Stomach (tissue), 9 donors: ENCODE results near the gene C17orf113. TPM values are rescaled to one million over a fixed set of nuclear protein-coding genes. Genes with fewer than 3 reads are reported as not detected.

ENCODE experiments used
- DNase-seq, 2 donors: peaks; one replicate each; pipeline versions ENCODE4 v3.0.0 to v3.0.0-alpha.2; 2013 to 2019
- H3K27ac ChIP-seq, 5 donors: fragments of 200-600 bp in 4 of 5; sonication (generic) in 4 of 5; one replicate each; pipeline ENCODE4 v1.5.1; 2013 to 2019; ENCODE audit warnings: mild to moderate bottlenecking in 1 of 5, moderate library complexity in 1 of 5
- H3K27me3 ChIP-seq, 3 donors: fragments of 200-600 bp; sonication (generic); one replicate each; pipeline ENCODE4 v1.5.1; 2017 to 2019; ENCODE audit warnings: mixed run types in 1 of 3
- H3K36me3 ChIP-seq, 4 donors: fragments of 200-600 bp; sonication (generic); 1 replicate in 3 of 4; 2 replicates in 1 of 4; pipeline ENCODE4 v1.5.1; 2016 to 2019
- H3K4me1 ChIP-seq, 4 donors: fragments of 200-600 bp; sonication (generic); one replicate each; pipeline ENCODE4 v1.5.1; 2016 to 2019
- H3K4me3 ChIP-seq, 4 donors: fragments of 200-600 bp; sonication (generic) in 3 of 4; one replicate each; pipeline ENCODE4 v1.5.1; 2016 to 2019; ENCODE audit warnings: mild to moderate bottlenecking in 1 of 4
- H3K9me3 ChIP-seq, 4 donors: fragments of 200-600 bp; sonication (generic); one replicate each; pipeline ENCODE4 v1.5.1; 2016 to 2019
- EP300 ChIP-seq: sonication (generic); formaldehyde crosslinking; IDR thresholded peaks from one replicate; pipeline ENCODE4 v1.6.1; 2017; ENCODE audit warnings: antibody characterized with exemption
- POLR2A ChIP-seq, 4 donors: fragments of 450-650 bp; IDR thresholded peaks; one replicate each; pipeline ENCODE4 v1.6.1; 2016; ENCODE audit warnings: antibody characterized with exemption in 4 of 4, control low read depth in 2 of 4, mild to moderate bottlenecking in 1 of 4, moderate library complexity in 1 of 4
- POLR2AphosphoS5 ChIP-seq, 3 donors: sonication (generic); formaldehyde crosslinking; IDR thresholded peaks; one replicate each; pipeline ENCODE4 v1.6.1; 2016; ENCODE audit warnings: antibody characterized with exemption in 3 of 3
- WGBS, 5 donors: extraction: QIAGEN DNeasy Blood & Tissue Kit in 3 of 5; methylation state at CpG; one replicate each; pipeline versions ENCODE4 v1.1.5 to v1.1.7; 2013 to 2018; 5-methylcytosine and 5-hydroxymethylcytosine counted together
- intact Hi-C: fragments of 100-400 bp; cut with DNase I; formaldehyde crosslinking; loops from one replicate; pipeline ENCODE4 v1.15.1; 2023; ENCODE audit warnings: low total_unique reads
- polyA plus RNA-seq, 3 donors: library from polyadenylated mRNA; stranded (reverse); fragments of 200-250 nt; gene quantifications; one replicate each; pipeline ENCODE4 v1.2.3, GENCODE V29; 2013
- total RNA-seq, 5 donors: library from RNA; depleted of rRNA; stranded (reverse); fragments of >200 nt; gene quantifications; one replicate each; pipeline versions ENCODE4 v1.1.0 to v1.2.3, GENCODE V29; 2014 to 2016
- TF ChIP-seq, protein P1 (sequence below), 7 experiments: fragments of 450-650 bp in 4 of 7; fragments of 200-600 bp in 3 of 7; sonication (generic) in 3 of 7; IDR thresholded peaks; one replicate each; pipeline ENCODE4 v1.5.1; 2016 to 2019; ENCODE audit warnings: antibody characterized with exemption in 7 of 7, control low read depth in 2 of 7, mild to moderate bottlenecking in 1 of 7
- donor health status: healthy with polysubstance abuse.
- donor health status: Bipolar disorder and iron deficiency.
- donor health status: healthy.

Gene C17orf113
- total and polyA plus RNA-seq, 8 donors: 0.31 to 5.2 (median 1.4) TPM; not detected in 2

DNA sequence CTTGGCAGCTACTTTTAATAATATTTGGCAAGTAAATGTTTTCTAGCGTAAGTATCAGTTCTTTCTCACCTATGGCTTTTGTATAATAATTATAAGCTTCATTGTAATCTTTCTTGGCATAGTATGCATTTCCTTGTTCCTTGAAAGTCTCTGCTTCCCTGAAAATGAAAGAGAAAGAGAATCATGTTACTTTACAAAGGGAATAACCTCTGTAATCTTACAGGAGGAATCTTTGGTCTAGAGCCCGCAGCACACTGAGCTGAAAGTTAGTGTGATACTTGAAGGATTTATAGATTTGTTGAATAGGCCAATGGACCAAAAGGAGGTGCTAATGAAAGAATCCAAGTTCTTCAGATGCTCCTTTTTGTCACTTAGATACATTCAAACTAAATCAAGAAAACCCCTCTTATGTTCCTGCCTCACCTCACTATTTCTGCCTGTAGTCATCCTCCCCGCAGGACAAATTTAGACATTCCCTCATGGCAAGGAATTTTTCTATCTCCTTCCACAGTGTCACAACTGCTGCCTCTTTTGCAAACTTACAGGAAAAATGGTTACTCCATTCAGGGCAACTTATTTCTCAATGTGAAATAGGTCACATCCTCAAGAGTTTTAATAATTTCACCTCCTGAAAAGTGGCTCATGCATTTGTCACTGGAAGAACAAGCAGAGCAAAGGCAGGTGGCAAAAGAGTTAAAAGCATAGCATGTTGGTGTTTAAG is 49.8 kb downstream of the C17orf113 start:
- peak overlapping the region; percentile 42 to 77 (median 69) for H3K27ac ChIP-seq
- TF ChIP-seq POLR2AphosphoS5 (IDR thresholded peaks at IDR 0.05): peak in 1 of 3 donors; percentile 64
- TF ChIP-seq POLR2A (IDR thresholded peaks at IDR 0.05): no peak
- H3K36me3 ChIP-seq: peaks cover 51 to 75% (median 72%) of the 10 kb centered on the region in 4 donors

DNA sequence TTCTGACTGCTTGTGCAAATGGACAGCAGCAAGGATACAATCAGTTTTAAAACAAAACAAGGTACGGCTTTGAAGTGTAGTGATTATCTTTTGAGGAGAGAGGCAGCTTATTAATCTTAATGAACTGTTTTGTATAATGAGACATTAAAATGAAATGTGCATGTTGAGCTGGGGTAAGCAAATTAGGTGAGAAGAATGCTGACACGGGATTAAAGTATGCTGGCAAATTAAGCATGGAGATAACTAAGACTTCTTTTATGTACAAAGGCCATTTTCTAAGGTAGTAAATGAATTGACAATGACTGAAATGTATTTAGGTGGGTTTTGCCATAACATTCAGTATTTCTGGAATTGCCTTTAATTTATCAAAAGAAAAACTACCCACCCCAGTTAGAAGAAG is 51.9 kb downstream of the C17orf113 start:
- 30 to 46% (median 42%) methylated on average over 2 of the region's 2 CpGs for WGBS, 5 donors

More for the DNA sequence above, 49.8 kb downstream of the C17orf113 start:
- 36 to 61% (median 51%) methylated on average over 3 of the region's 3 CpGs for WGBS, 5 donors
- Histone ChIP-seq H3K9me3 (no peaks in the 10 kb centered on the region), H3K4me3 (no peak overlapping the region), H3K4me1 (peaks cover 11 to 61% (median 43%) of the 10 kb centered on the region in 4 donors), H3K27me3 (no peaks in the 10 kb centered on the region)
- DNase-seq: peak in 1 of 2 donors; percentile 63
- intact Hi-C loops: no loop called here

DNA sequence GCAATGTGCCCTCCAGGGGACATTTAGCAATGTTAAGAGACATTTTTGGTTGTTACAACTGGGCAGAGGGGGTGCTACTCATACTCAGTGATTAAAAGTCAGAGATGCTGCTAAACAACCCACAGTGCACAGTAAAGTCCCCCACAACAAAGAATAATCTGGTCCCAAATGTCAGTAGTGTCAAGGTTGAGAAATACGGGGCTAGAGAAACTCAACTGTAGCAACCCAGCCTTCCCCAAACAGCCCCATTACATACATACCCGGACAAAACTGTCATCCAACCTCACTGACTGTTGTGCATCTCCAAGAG is 53.6 kb downstream of the C17orf113 start:
- intact Hi-C loops: no loop called here
- Histone ChIP-seq H3K4me3 (no peak overlapping the region), H3K27me3 (no peaks in the 10 kb centered on the region), H3K4me1 (peaks cover 3 to 24% (median 12%) of the 10 kb centered on the region in 4 donors), H3K27ac (no peak overlapping the region), H3K9me3 (no peaks in the 10 kb centered on the region), H3K36me3 (peaks cover 74 to 100% (median 95%) of the 10 kb centered on the region in 4 donors)
- WGBS, 5 donors: 88 to 94% (median 93%) methylated on average over 2 of the region's 2 CpGs
- TF ChIP-seq EP300 (no peak), POLR2A (IDR thresholded peaks at IDR 0.05) (no peak), POLR2AphosphoS5 (IDR thresholded peaks at IDR 0.05) (no peak)
- TF ChIP-seq, protein P1, sequence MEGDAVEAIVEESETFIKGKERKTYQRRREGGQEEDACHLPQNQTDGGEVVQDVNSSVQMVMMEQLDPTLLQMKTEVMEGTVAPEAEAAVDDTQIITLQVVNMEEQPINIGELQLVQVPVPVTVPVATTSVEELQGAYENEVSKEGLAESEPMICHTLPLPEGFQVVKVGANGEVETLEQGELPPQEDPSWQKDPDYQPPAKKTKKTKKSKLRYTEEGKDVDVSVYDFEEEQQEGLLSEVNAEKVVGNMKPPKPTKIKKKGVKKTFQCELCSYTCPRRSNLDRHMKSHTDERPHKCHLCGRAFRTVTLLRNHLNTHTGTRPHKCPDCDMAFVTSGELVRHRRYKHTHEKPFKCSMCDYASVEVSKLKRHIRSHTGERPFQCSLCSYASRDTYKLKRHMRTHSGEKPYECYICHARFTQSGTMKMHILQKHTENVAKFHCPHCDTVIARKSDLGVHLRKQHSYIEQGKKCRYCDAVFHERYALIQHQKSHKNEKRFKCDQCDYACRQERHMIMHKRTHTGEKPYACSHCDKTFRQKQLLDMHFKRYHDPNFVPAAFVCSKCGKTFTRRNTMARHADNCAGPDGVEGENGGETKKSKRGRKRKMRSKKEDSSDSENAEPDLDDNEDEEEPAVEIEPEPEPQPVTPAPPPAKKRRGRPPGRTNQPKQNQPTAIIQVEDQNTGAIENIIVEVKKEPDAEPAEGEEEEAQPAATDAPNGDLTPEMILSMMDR (IDR thresholded peaks at IDR 0.05): no peak
- DNase-seq: no peak

More for the DNA sequence above, 51.9 kb downstream of the C17orf113 start:
- no peaks in the 10 kb centered on the region for H3K9me3 ChIP-seq
- intact Hi-C loops: no loop called here
- H3K27me3 ChIP-seq: no peaks in the 10 kb centered on the region
- H3K27ac ChIP-seq: no peak overlapping the region
- peaks cover 65 to 96% (median 93%) of the 10 kb centered on the region in 4 donors for H3K36me3 ChIP-seq
- no peak overlapping the region for H3K4me3 ChIP-seq
- H3K4me1 ChIP-seq: peaks cover 10 to 41% (median 25%) of the 10 kb centered on the region in 4 donors
- no peak for DNase-seq
- TF ChIP-seq POLR2A (IDR thresholded peaks at IDR 0.05): no peak
- no peak for TF ChIP-seq POLR2AphosphoS5 (IDR thresholded peaks at IDR 0.05)
- no peak for TF ChIP-seq EP300
- TF ChIP-seq, protein P1 (IDR thresholded peaks at IDR 0.05): no peak

DNA sequence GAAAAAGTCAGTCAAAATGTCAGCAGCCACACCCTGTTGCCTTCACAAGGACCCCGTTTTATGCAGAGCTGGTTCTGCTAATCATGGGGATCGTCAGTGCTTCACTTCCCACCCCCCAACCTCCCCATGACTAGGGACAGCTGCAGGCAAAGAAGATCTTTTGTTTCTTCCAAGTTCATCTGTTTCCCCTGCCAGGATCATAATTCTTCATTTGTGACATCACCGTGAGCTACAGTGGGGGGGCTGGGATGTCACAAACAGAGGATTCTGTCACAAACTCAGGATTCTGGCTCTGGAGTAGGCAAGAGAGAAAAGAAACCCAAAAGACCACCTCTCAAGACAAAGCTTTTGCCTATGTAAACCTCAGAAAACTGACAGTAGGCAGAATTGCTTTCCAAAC is 57.8 kb downstream of the C17orf113 start:
- Histone ChIP-seq H3K4me1 (peaks cover 0 to 16% (median 6%) of the 10 kb centered on the region in 4 donors), H3K4me3 (no peak overlapping the region), H3K27me3 (no peaks in the 10 kb centered on the region), H3K9me3 (no peaks in the 10 kb centered on the region), H3K27ac (no peak overlapping the region), H3K36me3 (peaks cover 78 to 100% (median 99%) of the 10 kb centered on the region in 4 donors)
- WGBS, 5 donors: 76 to 90% (median 83%) methylated on average over 3 of the region's 3 CpGs
- no peak for DNase-seq
- TF ChIP-seq EP300 (no peak), POLR2A (IDR thresholded peaks at IDR 0.05) (no peak), POLR2AphosphoS5 (IDR thresholded peaks at IDR 0.05) (no peak)
- TF ChIP-seq, protein P1 (IDR thresholded peaks at IDR 0.05): no peak
- intact Hi-C loops: no loop called here
